PC-9 (cell line): Measurements from ENCODE around the gene SLC12A6. TPM values are rescaled to one million over a fixed set of nuclear protein-coding genes. Genes with fewer than 3 reads are reported as not detected.
A peak's percentile ranks its signal among the peaks of the same experiment; 100 is the strongest.

ENCODE experiments used
- BruUV-seq: library from RNA; stranded (reverse); fragments of 400-500 nt; replicated peaks from 2 replicates; lab custom pipeline; 2021; lab: Mats Ljungman, UMichigan
- CTCF ChIA-PET: fragments of 300-600 bp; sonication (Branson Sonifier 250); formaldehyde crosslinking; loops from one replicate; lab custom pipeline; 2022; ENCODE audit warnings: antibody characterized with exemption; lab: Charles Lee
- POLR2A ChIA-PET: fragments of 300-600 bp; sonication (Branson Sonifier 250); formaldehyde crosslinking; loops from one replicate; lab custom pipeline; 2022; ENCODE audit warnings: antibody characterized with exemption; ENCODE audit not compliant: unreplicated experiment; lab: Charles Lee
- DNase-seq, 2 experiments: peaks; one replicate each; pipeline versions ENCODE4 v3.0.0 to v3.0.0-alpha.2; 2015 to 2022; ENCODE audit warnings: mixed read lengths in 1 of 2
- H2AFZ ChIP-seq: fragments of 200-600 bp; sonication (generic); 2 replicates; pipeline ENCODE4 v1.8.1; 2017; ENCODE audit warnings: antibody characterized with exemption
- H3F3A ChIP-seq: fragments of 200-600 bp; sonication (generic); 2 replicates; pipeline ENCODE4 v1.8.1; 2017; ENCODE audit warnings: antibody characterized with exemption, mild to moderate bottlenecking, low read depth; ENCODE audit not compliant: insufficient read depth
- H3K27ac ChIP-seq: fragments of 200-600 bp; sonication (generic); 2 replicates; pipeline ENCODE4 v1.6.1; 2016; ENCODE audit warnings: mixed run types
- H3K27me3 ChIP-seq: fragments of 200-600 bp; sonication (generic); 2 replicates; pipeline ENCODE4 v1.6.1; 2016; ENCODE audit warnings: low read depth, mixed run types; ENCODE audit not compliant: insufficient read depth
- H3K36me3 ChIP-seq: fragments of 200-600 bp; sonication (generic); 2 replicates; pipeline ENCODE4 v1.6.1; 2016; ENCODE audit warnings: low read depth, mixed run types
- H3K4me1 ChIP-seq: fragments of 200-600 bp; sonication (generic); replicated peaks from 2 replicates; pipeline ENCODE4 v1.6.1; 2016; ENCODE audit warnings: mixed run types; ENCODE audit not compliant: insufficient read depth
- H3K4me2 ChIP-seq: fragments of 200-600 bp; sonication (generic); 2 replicates; pipeline ENCODE4 v1.6.1; 2017; ENCODE audit warnings: mixed run types
- H3K4me3 ChIP-seq: fragments of 200-600 bp; sonication (generic); 2 replicates; pipeline ENCODE4 v1.6.1; 2016; ENCODE audit warnings: mixed run types
- H3K79me2 ChIP-seq: fragments of 200-600 bp; sonication (generic); 2 replicates; pipeline ENCODE4 v1.6.1; 2017; ENCODE audit warnings: low read depth, mixed run types
- H3K9me2 ChIP-seq: fragments of 200-600 bp; sonication (generic); 2 replicates; pipeline ENCODE4 v1.8.1; 2017; ENCODE audit warnings: mild to moderate bottlenecking; ENCODE audit not compliant: insufficient read depth
- H3K9me3 ChIP-seq: fragments of 200-600 bp; sonication (generic); 2 replicates; pipeline ENCODE4 v1.8.1; 2016; ENCODE audit warnings: low read depth; ENCODE audit not compliant: insufficient read depth
- H4K20me1 ChIP-seq: fragments of 200-600 bp; sonication (generic); 2 replicates; pipeline ENCODE4 v1.8.1; 2017; ENCODE audit not compliant: insufficient read depth
- EZH2 ChIP-seq: fragments of 200-600 bp; sonication (generic); IDR thresholded peaks from 2 replicates; pipeline ENCODE4 v1.8.0; 2017; ENCODE audit warnings: antibody characterized with exemption, low read depth
- intact Hi-C: fragments of 100-400 bp; cut with micrococcal nuclease; formaldehyde crosslinking; loops from one replicate; pipeline ENCODE4 v1.10.0; 2022; ENCODE audit not compliant: unreplicated experiment
- total RNA-seq: library from RNA; stranded (reverse); gene quantifications from 2 replicates; pipeline ENCODE4 v1.2.3, GENCODE V29; 2021
- TF ChIP-seq, protein P1 (sequence below): fragments of 200-600 bp; sonication (generic); conservative IDR thresholded peaks from 2 replicates; pipeline ENCODE4 v1.6.1; 2017; ENCODE audit warnings: mixed run types, antibody characterized with exemption, mild to moderate bottlenecking, moderate library complexity

SLC12A6 gene
- total RNA-seq, 1 experiment from 2014 or later = 27.5 TPM

DNA sequence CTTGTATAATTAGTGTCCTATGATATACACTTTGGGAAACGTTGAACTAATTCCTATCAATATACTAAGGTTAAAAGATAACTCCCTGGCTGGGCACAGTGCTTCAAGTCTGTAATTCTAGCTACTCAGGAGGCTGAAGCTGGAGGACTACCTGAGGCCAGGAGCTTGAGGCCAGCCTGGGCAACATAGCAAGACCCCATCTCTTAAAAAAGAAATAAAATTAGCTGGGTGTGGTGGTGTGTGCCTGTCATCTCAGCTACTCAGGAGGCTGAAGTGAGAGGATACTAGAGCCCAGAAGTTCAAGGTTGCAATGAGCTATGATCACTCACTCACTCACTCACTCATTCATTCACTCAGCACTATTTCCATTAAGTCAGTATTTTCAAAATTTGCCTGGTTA is 55.2 kb downstream of the SLC12A6 start:
- CTCF ChIA-PET = no interaction called here
- Histone ChIP-seq H3K9me2 (no peaks in the 10 kb centered on the region), H3K27me3 (no peaks in the 10 kb centered on the region), H3K4me1 (0 out of 2 replicates have a peak, but pooled peaks cover 9% of the 10 kb centered on the region), H2AFZ (no peak overlapping the region), H3K9me3 (no peaks in the 10 kb centered on the region), H3K79me2 (no peaks in the 10 kb centered on the region), H3K27ac (no peak overlapping the region), H3F3A (no peaks in the 10 kb centered on the region), H3K36me3 (no peaks in the 10 kb centered on the region), H3K4me3 (no peak overlapping the region), H3K4me2 (no peak overlapping the region), H4K20me1 (no peaks in the 10 kb centered on the region)
- POLR2A ChIA-PET = no interaction called here
- no peak for TF ChIP-seq EZH2
- TF ChIP-seq, protein P1, sequence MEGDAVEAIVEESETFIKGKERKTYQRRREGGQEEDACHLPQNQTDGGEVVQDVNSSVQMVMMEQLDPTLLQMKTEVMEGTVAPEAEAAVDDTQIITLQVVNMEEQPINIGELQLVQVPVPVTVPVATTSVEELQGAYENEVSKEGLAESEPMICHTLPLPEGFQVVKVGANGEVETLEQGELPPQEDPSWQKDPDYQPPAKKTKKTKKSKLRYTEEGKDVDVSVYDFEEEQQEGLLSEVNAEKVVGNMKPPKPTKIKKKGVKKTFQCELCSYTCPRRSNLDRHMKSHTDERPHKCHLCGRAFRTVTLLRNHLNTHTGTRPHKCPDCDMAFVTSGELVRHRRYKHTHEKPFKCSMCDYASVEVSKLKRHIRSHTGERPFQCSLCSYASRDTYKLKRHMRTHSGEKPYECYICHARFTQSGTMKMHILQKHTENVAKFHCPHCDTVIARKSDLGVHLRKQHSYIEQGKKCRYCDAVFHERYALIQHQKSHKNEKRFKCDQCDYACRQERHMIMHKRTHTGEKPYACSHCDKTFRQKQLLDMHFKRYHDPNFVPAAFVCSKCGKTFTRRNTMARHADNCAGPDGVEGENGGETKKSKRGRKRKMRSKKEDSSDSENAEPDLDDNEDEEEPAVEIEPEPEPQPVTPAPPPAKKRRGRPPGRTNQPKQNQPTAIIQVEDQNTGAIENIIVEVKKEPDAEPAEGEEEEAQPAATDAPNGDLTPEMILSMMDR = no peak
- no TSS peak for BruUV-seq
- intact Hi-C loops = no loop called here
- no peak for DNase-seq

DNA sequence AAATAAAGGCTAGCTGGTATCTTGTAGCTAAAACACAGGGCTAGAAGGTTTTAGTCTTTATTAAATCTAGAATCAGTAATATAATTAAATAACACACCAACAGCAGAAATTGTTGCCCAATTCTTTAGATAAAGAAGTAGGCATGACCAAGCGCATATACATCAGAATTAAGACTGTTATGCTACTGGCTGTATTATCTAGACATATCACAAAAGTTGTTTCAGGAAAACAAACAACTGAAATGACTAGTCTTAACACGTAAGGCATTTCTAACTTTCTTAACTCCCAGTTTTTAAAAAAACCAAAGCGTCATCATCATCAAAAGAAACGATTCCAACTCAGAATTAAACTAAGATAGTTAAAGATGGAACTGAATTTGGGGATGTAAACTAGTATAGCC is 57.4 kb downstream of the SLC12A6 start:
- no peak for TF ChIP-seq EZH2
- TF ChIP-seq, protein P1 = no peak
- H3K27me3 ChIP-seq = no peaks in the 10 kb centered on the region
- BruUV-seq = no TSS peak
- intact Hi-C loops = no loop called here
- no peaks in the 10 kb centered on the region for H3K79me2 ChIP-seq
- H2AFZ ChIP-seq = no peak overlapping the region
- H3F3A ChIP-seq = 0 out of 2 replicates have a peak, but pooled peaks cover 6% of the 10 kb centered on the region
- H3K9me2 ChIP-seq = no peaks in the 10 kb centered on the region
- no peak overlapping the region for H3K27ac ChIP-seq
- ChIA-PET POLR2A (no interaction called here), CTCF (no interaction called here)
- DNase-seq = no peak
- no peak overlapping the region for H3K4me2 ChIP-seq
- no peaks in the 10 kb centered on the region for H3K36me3 ChIP-seq
- no peaks in the 10 kb centered on the region for H4K20me1 ChIP-seq
- no peaks in the 10 kb centered on the region for H3K9me3 ChIP-seq
- no peak overlapping the region for H3K4me3 ChIP-seq
- H3K4me1 ChIP-seq = peaks cover 21% of the 10 kb centered on the region

- Histone ChIP-seq H3K36me3 (no peaks in the 10 kb centered on the region), H3F3A (0 out of 2 replicates have a peak, but pooled peaks cover 6% of the 10 kb centered on the region), H3K9me2 (no peaks in the 10 kb centered on the region), H4K20me1 (no peaks in the 10 kb centered on the region), H3K79me2 (no peaks in the 10 kb centered on the region), H3K27ac (0 out of 2 replicates have a peak overlapping the region, but pooled peaks have one; percentile 19), H3K4me3 (no peak overlapping the region), H3K4me2 (no peak overlapping the region), H3K27me3 (no peaks in the 10 kb centered on the region), H2AFZ (no peak overlapping the region), H3K4me1 (peaks cover 28% of the 10 kb centered on the region), H3K9me3 (no peaks in the 10 kb centered on the region)
- TF ChIP-seq, protein P1 = no peak
- TF ChIP-seq EZH2 = no peak
- CTCF ChIA-PET = no interaction called here
- BruUV-seq = no TSS peak
- intact Hi-C loops = no loop called here
- POLR2A ChIA-PET = no interaction called here
- no peak for DNase-seq
Observed at GRCh38 chr15:34279368-34279767, 58.2 kb downstream of the SLC12A6 start.
